ENCODE results near the gene PALMD.

GRCh38 chr1:99661780-99662179 lies 15.9 kb downstream of the PALMD start:
- TF ChIP-seq CTCF (IDR thresholded peaks at IDR 0.05; ENCODE audit: low read depth, low read length, poor library complexity, severe bottlenecking): no peak
- TF ChIP-seq EZH2phosphoT487 (IDR thresholded peaks at IDR 0.05; ENCODE audit: borderline replicate concordance, low read length): no peak
